Kidney (tissue), 14 donors: ENCODE data around the gene GNL1. TPM values are rescaled to one million over a fixed set of nuclear protein-coding genes. Genes with fewer than 3 reads are reported as not detected.
A peak's percentile ranks its signal among the peaks of the same experiment; 100 is the strongest.

Experiments used
- DNase-seq, 5 donors: peaks; one replicate each; pipeline ENCODE4 v3.0.0-alpha.2; 2013 to 2020
- FAIRE-seq: peaks from 2 replicates; lab custom pipeline; 2012; peaks lifted over from hg19 to GRCh38; lab: Jason Lieb, UNC
- H3K27ac ChIP-seq, 2 donors: one replicate each; pipeline ENCODE4 v1.7.0; 2013; ENCODE audit warnings: low read depth in 2 of 2, low read length in 2 of 2, inconsistent platforms in 1 of 2
- H3K27me3 ChIP-seq: one replicate; pipeline ENCODE4 v1.7.1; 2013; ENCODE audit warnings: low read length, inconsistent platforms; ENCODE audit not compliant: control insufficient read depth, insufficient read depth
- H3K36me3 ChIP-seq, 3 donors: one replicate each; pipeline versions ENCODE4 v1.7.0 to v1.7.1; 2013; ENCODE audit warnings: low read length in 3 of 3, control low read depth in 1 of 3, inconsistent platforms in 1 of 3; ENCODE audit not compliant: insufficient read depth in 3 of 3, control insufficient read depth in 2 of 3
- H3K4me1 ChIP-seq, 3 donors: one replicate each; pipeline versions ENCODE4 v1.7.0 to v1.7.1; 2013; ENCODE audit warnings: low read length in 3 of 3, inconsistent platforms in 1 of 3, low read depth in 1 of 3; ENCODE audit not compliant: control insufficient read depth in 2 of 3, insufficient read depth in 2 of 3
- H3K4me3 ChIP-seq, 3 donors: one replicate each; pipeline versions ENCODE4 v1.7.0 to v1.8.1; 2013; ENCODE audit warnings: low read length in 3 of 3, control low read depth in 1 of 3, inconsistent platforms in 1 of 3
- H3K9ac ChIP-seq, 3 donors: one replicate each; pipeline versions ENCODE4 v1.7.0 to v1.7.1; 2013; ENCODE audit warnings: low read length in 3 of 3, control low read depth in 1 of 3, inconsistent platforms in 1 of 3
- H3K9me3 ChIP-seq, 3 donors: one replicate each; pipeline versions ENCODE4 v1.7.0 to v1.7.1; 2013; ENCODE audit warnings: low read length in 3 of 3, control low read depth in 1 of 3, inconsistent platforms in 1 of 3; ENCODE audit not compliant: control insufficient read depth in 2 of 3, insufficient read depth in 1 of 3
- intact Hi-C: fragments of 100-400 bp; cut with DNase I; formaldehyde crosslinking; loops from one replicate; pipeline ENCODE4 v1.11.1; 2022
- polyA plus RNA-seq: library from polyadenylated mRNA; stranded (reverse); fragments of 350-450 nt; fragmentation: Illumina TruSeq; extraction: RNeasy Lipid Tissue Mini Kit (QIAGEN cat#74804); gene quantifications from one replicate; pipeline ENCODE4 v1.2.3, GENCODE V29; 2014; ENCODE audit warnings: low read depth, low replicate concordance; ENCODE audit not compliant: insufficient read depth
- total RNA-seq: library from RNA; stranded (reverse); fragmentation: NEBNext Ultra II Directional; extraction: Animal tissue kit (Norgen Biotek cat#: 25700); gene quantifications from one replicate; pipeline ENCODE4 v1.2.1, GENCODE V29; 2021
- TF ChIP-seq, protein P1 (sequence below): IDR thresholded peaks from 3 replicates; pipeline ENCODE4 v1.5.1; 2012; ENCODE audit warnings: mild to moderate bottlenecking, moderate library complexity, borderline replicate concordance; ENCODE audit not compliant: insufficient read depth; ENCODE audit errors: extremely low read depth
- donor health status: control.
- donor health status: control.
- donor health status: control.
- donor health status: control.
- donor health status: control.
- donor health status: DM: yes; HTN: yes; CAD: no.
- donor health status: Normal renal cell carcinoma (clear cell type).

GNL1 gene
- total and polyA plus RNA-seq, 2 donors from 2014 or later: 64.9 to 70.4 TPM

- Histone ChIP-seq H3K4me3 (no peak overlapping the region), H3K27ac (no peak overlapping the region), H3K36me3 (peaks cover 12 to 70% (median 50%) of the 10 kb centered on the region in 3 donors), H3K9ac (no peak overlapping the region), H3K27me3 (no peaks in the 10 kb centered on the region), H3K9me3 (no peaks in the 10 kb centered on the region), H3K4me1 (no peaks in the 10 kb centered on the region)
- intact Hi-C loops: no loop called here
- DNase-seq (peak in 1 of 5 donors; percentile 17), FAIRE-seq (no peak)
- TF ChIP-seq, protein P1, sequence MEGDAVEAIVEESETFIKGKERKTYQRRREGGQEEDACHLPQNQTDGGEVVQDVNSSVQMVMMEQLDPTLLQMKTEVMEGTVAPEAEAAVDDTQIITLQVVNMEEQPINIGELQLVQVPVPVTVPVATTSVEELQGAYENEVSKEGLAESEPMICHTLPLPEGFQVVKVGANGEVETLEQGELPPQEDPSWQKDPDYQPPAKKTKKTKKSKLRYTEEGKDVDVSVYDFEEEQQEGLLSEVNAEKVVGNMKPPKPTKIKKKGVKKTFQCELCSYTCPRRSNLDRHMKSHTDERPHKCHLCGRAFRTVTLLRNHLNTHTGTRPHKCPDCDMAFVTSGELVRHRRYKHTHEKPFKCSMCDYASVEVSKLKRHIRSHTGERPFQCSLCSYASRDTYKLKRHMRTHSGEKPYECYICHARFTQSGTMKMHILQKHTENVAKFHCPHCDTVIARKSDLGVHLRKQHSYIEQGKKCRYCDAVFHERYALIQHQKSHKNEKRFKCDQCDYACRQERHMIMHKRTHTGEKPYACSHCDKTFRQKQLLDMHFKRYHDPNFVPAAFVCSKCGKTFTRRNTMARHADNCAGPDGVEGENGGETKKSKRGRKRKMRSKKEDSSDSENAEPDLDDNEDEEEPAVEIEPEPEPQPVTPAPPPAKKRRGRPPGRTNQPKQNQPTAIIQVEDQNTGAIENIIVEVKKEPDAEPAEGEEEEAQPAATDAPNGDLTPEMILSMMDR: no peak
These were observed 27.6 kb upstream of the GNL1 start for GRCh38 chr6:30583921-30584320.

DNA sequence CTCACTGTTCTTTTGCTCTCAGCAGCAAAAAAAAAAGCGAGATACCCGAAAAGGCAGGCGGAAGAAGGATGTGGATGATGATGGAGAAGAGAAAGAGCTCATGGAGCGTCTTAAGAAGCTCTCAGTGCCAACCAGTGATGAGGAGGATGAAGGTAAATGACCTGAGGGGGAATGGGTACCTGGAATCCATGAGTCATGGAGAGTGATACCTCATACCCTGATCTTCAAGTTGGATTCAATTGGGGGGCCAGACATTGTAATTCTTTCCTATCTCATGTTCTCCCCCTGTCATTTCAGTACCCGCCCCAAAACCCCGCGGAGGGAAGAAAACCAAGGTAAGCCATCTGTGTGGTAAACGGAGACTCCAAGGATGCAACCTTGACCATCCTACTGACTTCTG, 21.8 kb upstream of the GNL1 start:
- DNase-seq (no peak), FAIRE-seq (no peak)
- H3K9ac ChIP-seq: no peak overlapping the region
- TF ChIP-seq, protein P1: no peak
- intact Hi-C loops: no loop called here
- no peaks in the 10 kb centered on the region for H3K9me3 ChIP-seq
- no peak overlapping the region for H3K27ac ChIP-seq
- no peaks in the 10 kb centered on the region for H3K27me3 ChIP-seq
- no peak overlapping the region for H3K4me3 ChIP-seq
- peaks cover 12 to 46% (median 30%) of the 10 kb centered on the region in 3 donors for H3K36me3 ChIP-seq
- H3K4me1 ChIP-seq: peaks cover 0 to 8% (median 7%) of the 10 kb centered on the region in 3 donors

DNA sequence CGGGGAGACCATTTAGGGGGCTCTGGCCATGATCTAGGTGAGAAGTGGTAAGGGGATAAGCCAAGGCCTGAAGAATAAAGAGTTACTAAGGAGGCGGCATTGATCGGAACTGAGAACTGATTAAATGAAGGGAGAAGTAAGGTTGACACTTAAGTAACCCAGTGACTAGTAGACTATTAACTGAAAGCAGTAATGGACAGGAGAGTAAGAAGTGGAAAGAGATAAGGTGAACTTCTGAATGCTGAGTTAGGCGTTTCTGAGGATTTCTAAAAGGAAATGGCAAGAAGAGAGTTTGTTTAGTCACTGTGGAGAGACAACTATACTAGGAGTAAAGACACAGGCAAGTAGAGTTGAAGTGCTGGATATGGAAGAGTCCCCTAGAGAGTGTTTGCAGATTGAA, 16.8 kb upstream of the GNL1 start:
- H3K9ac ChIP-seq: peak overlapping the region in 1 of 3 donors; percentile 24
- FAIRE-seq: no peak
- DNase-seq: no peak
- peaks cover 4 to 16% (median 9%) of the 10 kb centered on the region in 3 donors for H3K36me3 ChIP-seq
- TF ChIP-seq, protein P1: no peak
- H3K9me3 ChIP-seq: no peaks in the 10 kb centered on the region
- no peaks in the 10 kb centered on the region for H3K27me3 ChIP-seq
- intact Hi-C loops: no loop called here
- H3K27ac ChIP-seq: no peak overlapping the region
- H3K4me3 ChIP-seq: peak overlapping the region in 1 of 3 donors; percentile 90
- peaks cover 0 to 29% (median 24%) of the 10 kb centered on the region in 3 donors for H3K4me1 ChIP-seq

DNA sequence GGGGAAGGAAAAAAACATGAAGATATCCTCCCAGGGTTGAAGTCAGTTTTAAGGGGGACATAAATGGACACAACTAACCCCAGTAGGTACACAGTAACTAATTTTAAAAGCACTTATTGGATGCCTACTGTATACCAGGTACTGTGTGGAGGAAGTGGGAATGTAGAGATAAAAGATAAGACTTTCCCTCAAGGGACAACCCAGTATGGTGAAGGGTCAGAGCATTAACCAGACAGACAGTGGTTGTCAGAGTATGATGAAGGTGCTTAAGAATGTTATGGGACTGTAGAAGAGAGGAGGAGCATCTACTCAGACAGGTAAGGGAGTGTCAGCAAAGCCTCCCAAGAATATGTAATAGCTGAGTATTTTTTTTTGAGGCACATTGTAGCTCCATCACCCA, 15.9 kb upstream of the GNL1 start:
- FAIRE-seq (no peak), DNase-seq (no peak)
- TF ChIP-seq, protein P1: no peak
- Histone ChIP-seq H3K36me3 (peaks cover 0 to 7% (median 2%) of the 10 kb centered on the region in 3 donors), H3K9me3 (no peaks in the 10 kb centered on the region), H3K27me3 (no peaks in the 10 kb centered on the region), H3K4me1 (peaks cover 0 to 29% (median 24%) of the 10 kb centered on the region in 3 donors), H3K4me3 (peak overlapping the region; percentile 90 to 92 (median 90)), H3K27ac (peak overlapping the region in 1 of 2 donors; percentile 97), H3K9ac (peak overlapping the region; percentile 79 to 90 (median 86))
- intact Hi-C loops: no loop called here
